Measurements from ENCODE around the gene P2RY14. TPM values are rescaled to one million over a fixed set of nuclear protein-coding genes. Genes with fewer than 3 reads are reported as not detected.

P2RY14 gene
- polyA plus RNA-seq, 1 donor (not counting 4 experiments of a cell fraction or from before 2014, with no cell fraction given): not detected

GRCh38 chr3:151197228-151197627 is 81.1 kb downstream of the P2RY14 start:
- no peaks in the 10 kb centered on the region for H3K27me3 ChIP-seq (ENCODE audit: control insufficient read depth, extremely low read depth, insufficient read depth, low read length)
- no peak overlapping the region for H2AFZ ChIP-seq (ENCODE audit: control insufficient read depth, low read length)
- TF ChIP-seq CTCF (optimal IDR thresholded peaks at IDR 0.05 in 1 of 3, IDR thresholded peaks at IDR 0.05 in 1 of 3, conservative IDR thresholded peaks at IDR 0.05 in 1 of 3; ENCODE audit: extremely low read depth in 1 of 3, insufficient read depth in 2 of 3, low read length in 3 of 3) (no peak), EZH2 (IDR thresholded peaks at IDR 0.05; ENCODE audit: low read length) (no peak)
- H4K20me1 ChIP-seq (ENCODE audit: control insufficient read depth, extremely low read depth, insufficient read depth, low read length): no peaks in the 10 kb centered on the region
- DNase-seq (ENCODE audit: low read depth, low spot score) (no peak), FAIRE-seq (no peak)
- no peak overlapping the region for H3K4me3 ChIP-seq (ENCODE audit: control insufficient read depth in 2 of 3, extremely low read depth in 1 of 3, insufficient read depth in 2 of 3, low read depth in 1 of 3, low read length in 3 of 3)
- H3K9me3 ChIP-seq (ENCODE audit: control insufficient read depth, low read depth, low read length): no peaks in the 10 kb centered on the region
- no peak overlapping the region for H3K9ac ChIP-seq (ENCODE audit: control insufficient read depth, extremely low read depth, insufficient read depth, low read length)
- no peaks in the 10 kb centered on the region for H3K9me1 ChIP-seq (ENCODE audit: control insufficient read depth, extremely low read depth, insufficient read depth, low read length)
- H3K36me3 ChIP-seq (ENCODE audit: control insufficient read depth in 2 of 2, extremely low read depth in 1 of 2, insufficient read depth in 2 of 2, low read length in 2 of 2): no peaks in the 10 kb centered on the region
- no peaks in the 10 kb centered on the region for H3K79me2 ChIP-seq (ENCODE audit: control insufficient read depth, insufficient read depth, low read length)
- dilution Hi-C loops (cut with MboI; ENCODE audit: extremely low pct_ligation_motif_present, low sequenced_read_pairs): no loop called here
- H3K4me1 ChIP-seq (ENCODE audit: control insufficient read depth, extremely low read depth, insufficient read depth, low read length): no peaks in the 10 kb centered on the region
- no peak overlapping the region for H3K27ac ChIP-seq (ENCODE audit: control insufficient read depth, insufficient read depth, low read length)
- no peak overlapping the region for H3K4me2 ChIP-seq (ENCODE audit: control insufficient read depth, extremely low read depth, insufficient read depth, low read depth, low read length)

DNA sequence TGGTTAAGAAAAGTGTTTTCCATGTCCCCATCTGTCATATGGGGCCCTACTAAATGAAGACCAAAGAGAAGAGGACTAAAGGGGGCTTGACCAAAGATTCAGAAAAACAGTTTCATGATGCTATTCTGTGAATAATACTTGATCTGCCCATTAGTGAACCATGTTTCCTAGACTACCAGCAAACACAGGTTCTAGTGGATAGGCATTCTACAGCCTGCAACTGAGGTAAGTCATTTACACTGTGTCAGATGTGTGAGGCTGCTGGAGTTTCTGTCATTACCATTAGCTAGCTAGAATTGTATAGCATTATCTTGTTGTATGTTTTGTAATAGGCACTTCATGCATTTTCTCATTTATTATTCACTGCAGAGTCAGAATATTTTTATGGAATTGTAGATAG is 81.9 kb downstream of the P2RY14 start:
- Histone ChIP-seq H3K27me3 (ENCODE audit: control insufficient read depth, extremely low read depth, insufficient read depth, low read length) (no peaks in the 10 kb centered on the region), H3K9ac (ENCODE audit: control insufficient read depth, extremely low read depth, insufficient read depth, low read length) (no peak overlapping the region), H3K79me2 (ENCODE audit: control insufficient read depth, insufficient read depth, low read length) (no peaks in the 10 kb centered on the region), H3K9me1 (ENCODE audit: control insufficient read depth, extremely low read depth, insufficient read depth, low read length) (no peaks in the 10 kb centered on the region), H3K27ac (ENCODE audit: control insufficient read depth, insufficient read depth, low read length) (no peak overlapping the region), H3K4me1 (ENCODE audit: control insufficient read depth, extremely low read depth, insufficient read depth, low read length) (no peaks in the 10 kb centered on the region), H3K36me3 (ENCODE audit: control insufficient read depth in 2 of 2, extremely low read depth in 1 of 2, insufficient read depth in 2 of 2, low read length in 2 of 2) (no peaks in the 10 kb centered on the region), H4K20me1 (ENCODE audit: control insufficient read depth, extremely low read depth, insufficient read depth, low read length) (no peaks in the 10 kb centered on the region), H3K4me2 (ENCODE audit: control insufficient read depth, extremely low read depth, insufficient read depth, low read depth, low read length) (no peak overlapping the region), H3K4me3 (ENCODE audit: control insufficient read depth in 2 of 3, extremely low read depth in 1 of 3, insufficient read depth in 2 of 3, low read depth in 1 of 3, low read length in 3 of 3) (no peak overlapping the region), H2AFZ (ENCODE audit: control insufficient read depth, low read length) (no peak overlapping the region), H3K9me3 (ENCODE audit: control insufficient read depth, low read depth, low read length) (no peaks in the 10 kb centered on the region)
- TF ChIP-seq CTCF (optimal IDR thresholded peaks at IDR 0.05 in 1 of 3, IDR thresholded peaks at IDR 0.05 in 1 of 3, conservative IDR thresholded peaks at IDR 0.05 in 1 of 3; ENCODE audit: extremely low read depth in 1 of 3, insufficient read depth in 2 of 3, low read length in 3 of 3): no peak
- TF ChIP-seq EZH2 (IDR thresholded peaks at IDR 0.05; ENCODE audit: low read length): no peak
- dilution Hi-C loops (cut with MboI; ENCODE audit: extremely low pct_ligation_motif_present, low sequenced_read_pairs): no loop called here
- no peak for FAIRE-seq
- DNase-seq (ENCODE audit: low read depth, low spot score): no peak
